CD4-positive, alpha-beta T cell (primary cell): Measurements from ENCODE around the gene MIPOL1. TPM values are rescaled to one million over a fixed set of nuclear protein-coding genes. Genes with fewer than 3 reads are reported as not detected.

Experiments used
- ATAC-seq: fragments of 200-7000 bp; cut with Tn5 transposase; one replicate; pipeline ENCODE4 v1.10.0; 2022; ENCODE audit warnings: mild to moderate bottlenecking; ENCODE audit not compliant: poor library complexity
- CTCF ChIA-PET: fragments of 350-600 bp; sonication (Branson Sonifier 250); formaldehyde crosslinking; loops from one replicate; lab custom pipeline; 2021; ENCODE audit warnings: antibody characterized with exemption, inconsistent platforms; lab: Charles Lee
- POLR2A ChIA-PET: fragments of 350-600 bp; sonication (Branson Sonifier 250); formaldehyde crosslinking; loops from one replicate; lab custom pipeline; 2021; ENCODE audit warnings: antibody characterized with exemption, inconsistent platforms; lab: Charles Lee
- DNase-seq, 14 experiments: peaks; one replicate each; pipeline ENCODE4 v3.0.0-alpha.2; 2013 to 2020; ENCODE audit warnings: mixed read lengths in 2 of 14
- H3K27ac ChIP-seq, 2 donors: one replicate each; pipeline versions ENCODE4 v1.5.1 to v1.7.0; 2013; ENCODE audit warnings: low read length in 2 of 2, low read depth in 1 of 2, mild to moderate bottlenecking in 1 of 2
- H3K27me3 ChIP-seq, 2 experiments: 1 replicate in 1 of 2; 2 replicates in 1 of 2; pipeline versions ENCODE4 v1.6.1 to v1.7.0; 2013; ENCODE audit warnings: low read length in 2 of 2, control low read depth in 1 of 2, mild to moderate bottlenecking in 1 of 2, moderate library complexity in 1 of 2; ENCODE audit not compliant: insufficient read depth in 2 of 2, control insufficient read depth in 1 of 2
- H3K36me3 ChIP-seq: one replicate; pipeline ENCODE4 v1.6.1; 2013; ENCODE audit warnings: low read length, control low read depth; ENCODE audit not compliant: insufficient read depth
- H3K4me1 ChIP-seq: one replicate; pipeline ENCODE4 v1.6.1; 2013; ENCODE audit warnings: low read length, control low read depth; ENCODE audit not compliant: insufficient read depth
- H3K4me3 ChIP-seq: one replicate; pipeline ENCODE4 v1.5.1; 2013; ENCODE audit warnings: mild to moderate bottlenecking, low read length, moderate library complexity
- H3K9me3 ChIP-seq, 2 experiments: 1 replicate in 1 of 2; 2 replicates in 1 of 2; pipeline versions ENCODE4 v1.6.1 to v1.7.0; 2013; ENCODE audit warnings: low read length in 2 of 2, mild to moderate bottlenecking in 2 of 2, control low read depth in 1 of 2, moderate library complexity in 1 of 2; ENCODE audit not compliant: control insufficient read depth in 1 of 2, insufficient read depth in 1 of 2
- H3K27ac Mint-ChIP-seq: one replicate; pipeline ENCODE4 v1.8.0; 2020; ENCODE audit warnings: mixed read lengths
- H3K27me3 Mint-ChIP-seq: one replicate; pipeline ENCODE4 v1.8.0; 2021; ENCODE audit warnings: mixed read lengths
- H3K36me3 Mint-ChIP-seq: one replicate; pipeline ENCODE4 v1.8.0; 2021; ENCODE audit warnings: low read depth, mixed read lengths
- H3K4me1 Mint-ChIP-seq: one replicate; pipeline ENCODE4 v1.8.0; 2021; ENCODE audit warnings: low read depth, mixed read lengths
- H3K4me3 Mint-ChIP-seq: one replicate; pipeline ENCODE4 v1.8.0; 2020; ENCODE audit warnings: mild to moderate bottlenecking, mixed read lengths
- H3K9me3 Mint-ChIP-seq: one replicate; pipeline ENCODE4 v1.8.0; 2020; ENCODE audit warnings: mixed read lengths
- intact Hi-C, 2 experiments: fragments of 100-400 bp; cut with DNase I in 1 of 2; cut with micrococcal nuclease in 1 of 2; formaldehyde crosslinking; loops; one replicate each; pipeline versions ENCODE4 v1.15.1 to v1.9.0; 2023 to 2025; cut with DNase I, micrococcal nuclease
- total RNA-seq, 174 experiments: library from RNA in 2 of 174; stranded (reverse) in 2 of 174; gene quantifications; one replicate each; pipeline ENCODE4 v1.2.3 and lab custom pipeline; 2021 to 2026
- TF ChIP-seq, protein P1 (sequence below): fragments of 200-600 bp; IDR thresholded peaks from one replicate; pipeline ENCODE4 v1.8.0; 2022; ENCODE audit warnings: antibody characterized with exemption, mild to moderate bottlenecking

MIPOL1 gene
- total RNA-seq, 2 experiments from 2014 or later = 0.30 TPM; not detected in 1

- Histone ChIP-seq H3K4me1 (peaks cover 36% of the 10 kb centered on the region), H3K4me3 (no peak overlapping the region), H3K36me3 (no peaks in the 10 kb centered on the region), H3K27me3 (peaks cover 76 to 93% of the 10 kb centered on the region in 2 experiments), H3K27ac (no peak overlapping the region), H3K9me3 (peaks cover 6 to 60% of the 10 kb centered on the region in 2 experiments)
- Mint-ChIP-seq H3K27ac (no peak overlapping the region), H3K9me3 (peaks cover 3% of the 10 kb centered on the region), H3K4me3 (no peak overlapping the region), H3K36me3 (no peaks in the 10 kb centered on the region), H3K4me1 (peaks cover 23% of the 10 kb centered on the region), H3K27me3 (peaks cover 88% of the 10 kb centered on the region)
- ATAC-seq (no peak), DNase-seq (no peak)
- intact Hi-C loops = no loop called here
- TF ChIP-seq, protein P1, sequence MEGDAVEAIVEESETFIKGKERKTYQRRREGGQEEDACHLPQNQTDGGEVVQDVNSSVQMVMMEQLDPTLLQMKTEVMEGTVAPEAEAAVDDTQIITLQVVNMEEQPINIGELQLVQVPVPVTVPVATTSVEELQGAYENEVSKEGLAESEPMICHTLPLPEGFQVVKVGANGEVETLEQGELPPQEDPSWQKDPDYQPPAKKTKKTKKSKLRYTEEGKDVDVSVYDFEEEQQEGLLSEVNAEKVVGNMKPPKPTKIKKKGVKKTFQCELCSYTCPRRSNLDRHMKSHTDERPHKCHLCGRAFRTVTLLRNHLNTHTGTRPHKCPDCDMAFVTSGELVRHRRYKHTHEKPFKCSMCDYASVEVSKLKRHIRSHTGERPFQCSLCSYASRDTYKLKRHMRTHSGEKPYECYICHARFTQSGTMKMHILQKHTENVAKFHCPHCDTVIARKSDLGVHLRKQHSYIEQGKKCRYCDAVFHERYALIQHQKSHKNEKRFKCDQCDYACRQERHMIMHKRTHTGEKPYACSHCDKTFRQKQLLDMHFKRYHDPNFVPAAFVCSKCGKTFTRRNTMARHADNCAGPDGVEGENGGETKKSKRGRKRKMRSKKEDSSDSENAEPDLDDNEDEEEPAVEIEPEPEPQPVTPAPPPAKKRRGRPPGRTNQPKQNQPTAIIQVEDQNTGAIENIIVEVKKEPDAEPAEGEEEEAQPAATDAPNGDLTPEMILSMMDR = no peak
- CTCF ChIA-PET = no interaction called here
- POLR2A ChIA-PET = no interaction called here
These were observed 402.0 kb downstream of the MIPOL1 start for GRCh38 chr14:37599507-37600368.

DNA sequence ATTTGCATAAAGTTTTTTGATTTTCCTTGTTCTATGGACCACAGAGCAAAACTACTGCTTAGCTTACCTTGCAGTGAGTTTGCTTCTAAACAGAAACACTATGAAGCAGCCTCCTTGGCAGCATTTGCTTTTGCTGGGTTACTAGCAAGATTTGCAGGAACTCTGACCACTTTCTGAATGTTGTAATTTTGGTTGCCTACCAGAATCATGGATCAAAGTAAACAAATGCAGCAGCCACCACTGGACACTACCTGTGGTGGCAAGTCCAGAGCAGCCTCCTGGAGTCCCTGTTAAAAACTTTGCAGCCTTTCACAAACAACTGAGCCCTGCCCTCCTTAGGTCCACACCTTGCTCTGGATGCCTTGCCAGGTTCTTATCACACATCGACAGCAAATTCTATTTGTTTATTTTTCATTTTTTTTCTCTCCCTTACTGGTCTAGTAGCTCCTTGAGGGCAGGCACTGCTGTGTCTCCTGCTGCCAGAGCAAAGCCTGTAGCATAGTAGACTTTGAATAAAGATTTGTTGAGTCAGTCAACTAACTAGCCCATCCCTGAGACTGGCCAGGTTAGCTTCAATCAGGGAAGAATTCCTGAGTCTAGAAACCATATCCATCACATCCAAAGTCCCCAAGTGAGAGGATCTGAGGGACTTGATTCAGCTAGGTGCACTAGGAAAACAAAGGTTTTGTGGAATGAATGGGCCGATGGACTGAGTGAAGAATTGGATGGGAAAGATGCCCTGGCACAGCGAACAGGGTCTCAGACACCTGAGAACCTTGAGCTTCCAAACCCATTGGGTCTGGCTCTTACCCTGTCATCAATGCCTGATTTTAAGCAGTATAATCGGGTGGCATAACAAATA is 403.4 kb downstream of the MIPOL1 start:
- no peak overlapping the region for H3K27ac ChIP-seq
- ATAC-seq = no peak
- H3K27me3 ChIP-seq = peaks cover 70 to 84% of the 10 kb centered on the region in 2 experiments
- H3K9me3 ChIP-seq = peaks cover 6 to 53% of the 10 kb centered on the region in 2 experiments
- CTCF ChIA-PET = no interaction called here
- H3K27ac Mint-ChIP-seq = no peak overlapping the region
- peaks cover 3% of the 10 kb centered on the region for H3K9me3 Mint-ChIP-seq
- no peak overlapping the region for H3K4me3 ChIP-seq
- no peak overlapping the region for H3K4me3 Mint-ChIP-seq
- no peaks in the 10 kb centered on the region for H3K36me3 Mint-ChIP-seq
- POLR2A ChIA-PET = no interaction called here
- no peaks in the 10 kb centered on the region for H3K36me3 ChIP-seq
- peaks cover 17% of the 10 kb centered on the region for H3K4me1 Mint-ChIP-seq
- H3K27me3 Mint-ChIP-seq = peaks cover 96% of the 10 kb centered on the region
- peaks cover 26% of the 10 kb centered on the region for H3K4me1 ChIP-seq
- DNase-seq = no peak
- intact Hi-C loops = no loop called here
- TF ChIP-seq, protein P1 = no peak

DNA sequence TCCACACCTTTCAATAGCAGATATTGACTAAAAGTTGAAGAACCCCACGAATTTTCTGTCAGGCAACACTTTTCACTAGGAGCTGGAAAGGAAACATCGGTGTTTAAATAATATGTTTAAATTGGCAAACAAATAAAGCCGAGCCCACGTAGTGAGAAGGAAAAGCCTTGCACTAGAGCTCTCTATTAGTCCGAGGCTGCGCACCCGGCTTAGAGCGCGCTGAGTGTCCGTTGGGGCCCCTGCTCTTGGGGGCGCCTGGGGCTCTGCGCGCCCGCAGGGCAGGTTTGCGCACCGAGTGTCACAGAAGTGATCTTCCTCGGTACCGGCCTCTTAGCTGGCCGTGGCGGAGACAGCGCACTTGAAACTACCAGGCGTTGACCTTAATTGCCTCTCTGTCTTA is 404.1 kb downstream of the MIPOL1 start:
- Histone ChIP-seq H3K27ac (no peak overlapping the region), H3K27me3 (peaks cover 64 to 76% of the 10 kb centered on the region in 2 experiments), H3K9me3 (peaks cover 6 to 50% of the 10 kb centered on the region in 2 experiments), H3K4me3 (no peak overlapping the region), H3K4me1 (peaks cover 23% of the 10 kb centered on the region), H3K36me3 (no peaks in the 10 kb centered on the region)
- ChIA-PET POLR2A (no interaction called here), CTCF (no interaction called here)
- ATAC-seq = no peak
- no peak overlapping the region for H3K4me3 Mint-ChIP-seq
- no peak for DNase-seq
- peaks cover 94% of the 10 kb centered on the region for H3K27me3 Mint-ChIP-seq
- no peaks in the 10 kb centered on the region for H3K36me3 Mint-ChIP-seq
- H3K27ac Mint-ChIP-seq = no peak overlapping the region
- TF ChIP-seq, protein P1 = no peak
- H3K4me1 Mint-ChIP-seq = peaks cover 11% of the 10 kb centered on the region
- intact Hi-C loops = no loop called here
- H3K9me3 Mint-ChIP-seq = peaks cover 3% of the 10 kb centered on the region

Other genes starting within 250 kb of the MIPOL1 start
- gene SLC25A21, start 25.3 kb upstream of the MIPOL1 start, total RNA-seq = not detected